ENCODE data around the gene STING1. TPM values are rescaled to one million over a fixed set of nuclear protein-coding genes. Genes with fewer than 3 reads are reported as not detected.

STING1 gene
- total RNA-seq, 3 donors from 2014 or later (not counting 1 experiment from before 2014, with no cell fraction given), result 95.5 to 98.9 (median 96.6) TPM

DNA sequence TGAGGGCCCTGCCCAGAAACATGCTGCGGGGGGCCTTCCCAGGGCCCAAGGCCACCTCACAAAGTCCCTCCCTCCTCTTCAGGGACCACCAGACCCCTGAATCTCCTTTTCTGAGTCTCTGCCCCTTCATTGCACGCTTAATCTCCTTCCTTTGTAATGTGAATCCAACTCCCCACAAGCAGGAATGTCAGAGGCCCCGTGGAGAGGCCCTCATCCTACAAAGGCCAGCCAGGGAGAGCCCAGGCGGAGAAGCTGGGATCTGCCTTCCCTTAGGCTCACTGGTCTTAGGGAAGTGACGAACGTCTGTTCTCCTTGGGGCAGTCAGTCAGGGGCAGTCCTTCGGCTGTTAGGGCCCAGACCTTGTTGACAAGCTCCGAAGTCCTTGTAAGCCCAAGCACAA is 9.5 kb downstream of the STING1 start:
- Mint-ChIP-seq H3K9me3 (no peaks in the 10 kb centered on the region), H3K4me1 (peaks cover 67 to 83% of the 10 kb centered on the region in 2 donors), H3K27me3 (ENCODE audit: low read depth in 2 of 2) (no peaks in the 10 kb centered on the region), H3K4me3 (peak overlapping the region; percentile 52), H3K36me3 (no peaks in the 10 kb centered on the region), H3K27ac (no peak overlapping the region)
- Histone ChIP-seq H3K4me1 (ENCODE audit: control insufficient read depth, insufficient read depth, low read length) (peaks cover 91% of the 10 kb centered on the region), H3K27me3 (ENCODE audit: control insufficient read depth, insufficient read depth, low read length) (no peaks in the 10 kb centered on the region), H3K9me3 (ENCODE audit: control insufficient read depth, insufficient read depth, low read length) (no peaks in the 10 kb centered on the region), H3K4me3 (ENCODE audit: low read length) (no peak overlapping the region), H3K36me3 (ENCODE audit: control insufficient read depth, insufficient read depth, low read length) (peaks cover 16% of the 10 kb centered on the region), H3K27ac (ENCODE audit: low read length) (no peak overlapping the region)
- TF ChIP-seq, protein P1, sequence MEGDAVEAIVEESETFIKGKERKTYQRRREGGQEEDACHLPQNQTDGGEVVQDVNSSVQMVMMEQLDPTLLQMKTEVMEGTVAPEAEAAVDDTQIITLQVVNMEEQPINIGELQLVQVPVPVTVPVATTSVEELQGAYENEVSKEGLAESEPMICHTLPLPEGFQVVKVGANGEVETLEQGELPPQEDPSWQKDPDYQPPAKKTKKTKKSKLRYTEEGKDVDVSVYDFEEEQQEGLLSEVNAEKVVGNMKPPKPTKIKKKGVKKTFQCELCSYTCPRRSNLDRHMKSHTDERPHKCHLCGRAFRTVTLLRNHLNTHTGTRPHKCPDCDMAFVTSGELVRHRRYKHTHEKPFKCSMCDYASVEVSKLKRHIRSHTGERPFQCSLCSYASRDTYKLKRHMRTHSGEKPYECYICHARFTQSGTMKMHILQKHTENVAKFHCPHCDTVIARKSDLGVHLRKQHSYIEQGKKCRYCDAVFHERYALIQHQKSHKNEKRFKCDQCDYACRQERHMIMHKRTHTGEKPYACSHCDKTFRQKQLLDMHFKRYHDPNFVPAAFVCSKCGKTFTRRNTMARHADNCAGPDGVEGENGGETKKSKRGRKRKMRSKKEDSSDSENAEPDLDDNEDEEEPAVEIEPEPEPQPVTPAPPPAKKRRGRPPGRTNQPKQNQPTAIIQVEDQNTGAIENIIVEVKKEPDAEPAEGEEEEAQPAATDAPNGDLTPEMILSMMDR (IDR thresholded peaks at IDR 0.05), result no peak
- ATAC-seq (no peak), DNase-seq (no peak)
- intact Hi-C loops (cut with micrococcal nuclease), result no loop called here
- WGBS (ENCODE audit: insufficient coverage), result 93% methylated on average over 8 of the region's 8 CpGs

DNA sequence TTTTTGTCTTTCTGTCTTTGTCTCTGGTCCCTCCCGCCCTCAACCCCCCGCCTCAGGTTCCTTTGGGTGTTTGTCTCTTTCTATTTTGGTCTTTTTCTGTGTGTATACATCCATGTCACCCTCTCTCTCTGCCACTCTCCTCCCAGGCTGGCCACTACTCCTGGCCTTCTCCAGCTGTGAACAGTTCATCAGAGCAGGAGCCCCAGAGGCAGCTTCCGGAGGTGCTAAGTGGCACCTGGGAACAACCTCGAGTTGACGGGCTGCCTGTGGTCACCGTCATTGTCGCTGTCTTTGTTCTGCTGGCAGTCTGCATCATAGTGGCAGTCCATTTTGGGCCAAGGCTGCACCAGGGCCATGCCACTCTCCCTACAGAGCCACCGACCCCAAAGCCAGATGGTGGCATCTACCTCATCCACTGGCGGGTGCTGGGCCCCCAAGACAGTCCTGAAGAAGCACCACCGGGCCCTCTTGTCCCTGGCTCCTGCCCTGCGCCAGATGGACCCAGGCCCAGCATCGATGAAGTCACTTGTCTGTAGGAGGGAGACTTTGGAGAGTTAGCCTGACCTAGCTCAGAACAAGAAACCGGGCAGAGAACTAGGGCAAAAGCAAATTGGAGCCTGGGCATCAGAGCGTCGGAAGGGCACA is 10.1 kb downstream of the STING1 start:
- Mint-ChIP-seq H3K36me3 (no peaks in the 10 kb centered on the region), H3K4me1 (peaks cover 67 to 81% of the 10 kb centered on the region in 2 donors), H3K27ac (peak overlapping the region; percentile 34 to 37), H3K27me3 (ENCODE audit: low read depth in 2 of 2) (no peaks in the 10 kb centered on the region), H3K9me3 (no peaks in the 10 kb centered on the region), H3K4me3 (peak overlapping the region; percentile 67)
- Histone ChIP-seq H3K4me1 (ENCODE audit: control insufficient read depth, insufficient read depth, low read length) (peaks cover 88% of the 10 kb centered on the region), H3K4me3 (ENCODE audit: low read length) (no peak overlapping the region), H3K27me3 (ENCODE audit: control insufficient read depth, insufficient read depth, low read length) (no peaks in the 10 kb centered on the region), H3K27ac (ENCODE audit: low read length) (no peak overlapping the region), H3K9me3 (ENCODE audit: control insufficient read depth, insufficient read depth, low read length) (no peaks in the 10 kb centered on the region), H3K36me3 (ENCODE audit: control insufficient read depth, insufficient read depth, low read length) (peaks cover 11% of the 10 kb centered on the region)
- intact Hi-C loops (cut with micrococcal nuclease), result no loop called here
- TF ChIP-seq, protein P1 (IDR thresholded peaks at IDR 0.05), result no peak
- peak in 2 of 3 donors; percentile 20 to 23 for ATAC-seq
- WGBS (ENCODE audit: insufficient coverage), result 77% methylated on average over 14 of the region's 15 CpGs
- peak in 1 of 2 donors; percentile 48 for DNase-seq

DNA sequence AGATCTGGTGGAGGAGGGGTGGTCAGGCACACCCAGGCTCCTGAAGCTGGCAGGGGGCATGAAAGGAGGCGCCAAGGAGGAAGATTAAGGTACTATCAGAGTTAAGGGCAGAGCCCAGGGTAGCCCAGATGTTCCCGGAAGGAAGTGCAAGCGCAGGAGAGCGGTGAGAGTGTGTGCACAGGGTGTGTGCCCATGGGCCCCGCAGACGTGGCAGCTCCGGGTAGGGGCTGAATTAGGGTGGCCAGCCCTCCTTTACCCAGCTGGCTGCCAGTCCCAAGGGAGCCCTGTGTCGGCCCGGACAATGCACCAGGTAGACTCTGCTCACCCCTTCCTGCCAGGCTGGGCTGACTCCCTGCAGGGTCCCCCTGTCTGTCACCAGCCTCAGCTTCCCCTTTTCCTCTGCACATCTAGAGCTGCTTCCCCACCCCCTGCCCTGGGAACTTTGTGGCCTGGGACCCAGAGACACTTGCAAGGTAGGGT is 11.7 kb downstream of the STING1 start, which contains the start of gene SMIM33:
Gene SMIM33, plus strand, starts transcription at position 184 of the 480 bp plus-strand sequence. Its CDS starts 118 bp downstream, at position 302.
- Histone ChIP-seq H3K4me3 (ENCODE audit: low read length) (peak within 1 kb of the TSS; percentile 15), H3K27ac (ENCODE audit: low read length) (peak within 1 kb of the TSS; percentile 12), H3K4me1 (ENCODE audit: control insufficient read depth, insufficient read depth, low read length) (peaks cover 76% of the 10 kb centered on the region), H3K9me3 (ENCODE audit: control insufficient read depth, insufficient read depth, low read length) (no peaks in the 10 kb centered on the region), H3K27me3 (ENCODE audit: control insufficient read depth, insufficient read depth, low read length) (no peaks in the 10 kb centered on the region), H3K36me3 (ENCODE audit: control insufficient read depth, insufficient read depth, low read length) (peaks cover 1% of the 10 kb centered on the region)
- 10% methylated on average over 9 of the region's 9 CpGs for WGBS (ENCODE audit: insufficient coverage)
- intact Hi-C loops (cut with micrococcal nuclease), result no loop called here
- no peaks in the 10 kb centered on the region for H3K27me3 Mint-ChIP-seq (ENCODE audit: low read depth in 2 of 2)
- H3K4me3 Mint-ChIP-seq, result peak within 1 kb of the TSS; percentile 86
- ATAC-seq, result peak; percentile 41 to 63 (median 55)
- TF ChIP-seq, protein P1 (IDR thresholded peaks at IDR 0.05), result no peak
- no peaks in the 10 kb centered on the region for H3K36me3 Mint-ChIP-seq
- H3K9me3 Mint-ChIP-seq, result no peaks in the 10 kb centered on the region
- peaks cover 64 to 75% of the 10 kb centered on the region in 2 donors for H3K4me1 Mint-ChIP-seq
- peak in 1 of 2 donors; percentile 68 for DNase-seq
- peak within 1 kb of the TSS; percentile 37 to 77 for H3K27ac Mint-ChIP-seq
